Measurements from ENCODE around the gene PRM1.

Gene PRM1

DNA sequence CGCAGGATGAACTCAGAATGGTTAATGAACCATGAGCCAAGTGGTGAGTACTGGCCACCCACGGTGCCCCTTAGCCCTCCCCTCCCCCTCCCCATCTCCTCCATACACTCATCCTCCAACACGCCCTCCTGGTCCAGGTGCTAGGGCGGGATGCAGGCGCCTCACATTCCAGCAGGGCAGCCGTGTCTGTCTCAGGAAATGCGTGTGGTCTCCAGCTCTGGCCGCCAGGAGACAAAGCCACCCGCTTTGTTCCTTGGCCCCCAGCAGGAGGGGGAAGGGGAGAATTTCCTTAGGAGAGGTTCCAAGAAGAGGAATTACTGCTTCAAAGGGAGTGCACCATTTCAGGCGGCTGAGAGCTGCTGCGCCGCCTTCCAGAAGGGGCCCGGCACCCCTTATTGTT lies 34.4 kb upstream of the PRM1 start:
- DNase-seq = peak; percentile 73 to 79
- Histone ChIP-seq H3K23ac (ENCODE audit: low read length) (no peak overlapping the region), H4K8ac (ENCODE audit: low read depth, low read length) (peak overlapping the region; percentile 56), H3K27ac (ENCODE audit: low read depth, low read length) (peak overlapping the region; percentile 74), H3K9me3 (ENCODE audit: insufficient read depth, low read depth, low read length) (no peaks in the 10 kb centered on the region), H3K4me1 (ENCODE audit: control insufficient read depth in 1 of 2, insufficient read depth in 2 of 2, low read length in 2 of 2) (peaks cover 45 to 53% of the 10 kb centered on the region in 2 experiments), H3K18ac (ENCODE audit: low read length) (peak overlapping the region; percentile 53), H3K27me3 (ENCODE audit: insufficient read depth, low read length) (no peaks in the 10 kb centered on the region), H3K14ac (ENCODE audit: low read length) (peak overlapping the region; percentile 89), H2BK5ac (ENCODE audit: low read depth, low read length, poor library complexity) (peak overlapping the region; percentile 89), H2BK12ac (ENCODE audit: low read length) (peak overlapping the region; percentile 73), H4K91ac (ENCODE audit: low read depth, low read length) (peak overlapping the region; percentile 96), H3K36me3 (ENCODE audit: control insufficient read depth in 1 of 2, insufficient read depth in 2 of 2, low read length in 2 of 2) (no peaks in the 10 kb centered on the region), H2AK5ac (ENCODE audit: low read length) (no peak overlapping the region), H3K79me1 (ENCODE audit: low read length) (peaks cover 38% of the 10 kb centered on the region), H3K4ac (ENCODE audit: low read depth, low read length) (no peak overlapping the region), H2BK120ac (ENCODE audit: insufficient read depth, low read length, poor library complexity) (peak overlapping the region; percentile 84), H2AFZ (ENCODE audit: insufficient read depth, low read length, poor library complexity) (no peak overlapping the region), H4K12ac (ENCODE audit: low read depth, low read length) (no peak overlapping the region), H3K9ac (ENCODE audit: low read length) (no peak overlapping the region), H3K79me2 (ENCODE audit: control insufficient read depth, insufficient read depth, low read length, poor library complexity) (peaks cover 4% of the 10 kb centered on the region), H3K4me3 (ENCODE audit: low read depth, low read length) (no peak overlapping the region), H3K4me2 (ENCODE audit: low read length) (peak overlapping the region; percentile 52)
- WGBS (ENCODE audit: extremely low coverage, insufficient coverage, insufficient read length) = no CpG with 5 or more reads among the region's 13 CpGs

DNA sequence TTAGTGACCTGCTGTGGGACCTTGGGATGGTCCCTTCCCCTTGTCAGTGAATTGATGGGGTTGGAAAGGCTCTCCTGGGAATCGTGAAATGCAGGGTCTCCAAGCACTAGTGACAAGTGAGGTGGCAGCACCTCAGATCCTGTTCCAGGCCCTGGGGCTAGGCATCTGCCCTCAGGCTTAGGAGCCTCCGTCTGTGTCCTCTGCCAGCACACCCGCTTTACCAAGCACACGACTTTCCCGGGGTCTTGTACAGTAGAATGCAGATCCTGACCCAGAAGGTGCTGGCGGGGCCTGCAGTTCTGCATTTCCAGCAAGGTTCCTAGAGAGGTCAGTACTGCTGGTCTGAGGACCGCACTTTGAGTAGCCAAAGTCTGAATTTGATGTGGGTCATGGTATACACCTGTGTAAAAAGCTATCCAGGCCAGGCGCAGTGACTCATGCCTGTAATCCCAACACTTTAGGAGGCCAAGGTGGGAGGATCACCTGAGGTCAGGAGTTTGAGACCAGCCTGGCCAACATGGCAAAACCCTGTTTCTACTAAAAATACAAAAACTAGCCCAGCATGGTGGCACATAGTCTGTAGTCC lies 33.3 kb upstream of the PRM1 start:
- Histone ChIP-seq H3K18ac (ENCODE audit: low read length) (peak overlapping the region; percentile 24), H2AK5ac (ENCODE audit: low read length) (peak overlapping the region; percentile 56), H2BK120ac (ENCODE audit: insufficient read depth, low read length, poor library complexity) (peak overlapping the region; percentile 79), H2AFZ (ENCODE audit: insufficient read depth, low read length, poor library complexity) (no peak overlapping the region), H4K8ac (ENCODE audit: low read depth, low read length) (peak overlapping the region; percentile 21), H3K4me3 (ENCODE audit: low read depth, low read length) (no peak overlapping the region), H3K36me3 (ENCODE audit: control insufficient read depth in 1 of 2, insufficient read depth in 2 of 2, low read length in 2 of 2) (no peaks in the 10 kb centered on the region), H4K91ac (ENCODE audit: low read depth, low read length) (peak overlapping the region; percentile 88), H3K4ac (ENCODE audit: low read depth, low read length) (peak overlapping the region; percentile 23), H3K79me1 (ENCODE audit: low read length) (peaks cover 38% of the 10 kb centered on the region), H2BK12ac (ENCODE audit: low read length) (peak overlapping the region; percentile 20), H3K4me2 (ENCODE audit: low read length) (no peak overlapping the region), H3K4me1 (ENCODE audit: control insufficient read depth in 1 of 2, insufficient read depth in 2 of 2, low read length in 2 of 2) (peaks cover 42 to 54% of the 10 kb centered on the region in 2 experiments), H3K14ac (ENCODE audit: low read length) (peak overlapping the region; percentile 18), H3K23ac (ENCODE audit: low read length) (no peak overlapping the region), H3K9ac (ENCODE audit: low read length) (no peak overlapping the region), H3K27me3 (ENCODE audit: insufficient read depth, low read length) (no peaks in the 10 kb centered on the region), H4K12ac (ENCODE audit: low read depth, low read length) (no peak overlapping the region), H3K9me3 (ENCODE audit: insufficient read depth, low read depth, low read length) (no peaks in the 10 kb centered on the region), H3K27ac (ENCODE audit: low read depth, low read length) (peak overlapping the region; percentile 75), H2BK5ac (ENCODE audit: low read depth, low read length, poor library complexity) (peak overlapping the region; percentile 28), H3K79me2 (ENCODE audit: control insufficient read depth, insufficient read depth, low read length, poor library complexity) (peaks cover 4% of the 10 kb centered on the region)
- WGBS (ENCODE audit: extremely low coverage, insufficient coverage, insufficient read length) = no CpG with 5 or more reads among the region's 8 CpGs
- peak; percentile 49 to 62 for DNase-seq

GRCh38 chr16:11313493-11314308 lies 32.6 kb upstream of the PRM1 start:
- Histone ChIP-seq H2AFZ (ENCODE audit: insufficient read depth, low read length, poor library complexity) (no peak overlapping the region), H3K36me3 (ENCODE audit: control insufficient read depth in 1 of 2, insufficient read depth in 2 of 2, low read length in 2 of 2) (no peaks in the 10 kb centered on the region), H3K4me3 (ENCODE audit: low read depth, low read length) (no peak overlapping the region), H4K91ac (ENCODE audit: low read depth, low read length) (peak overlapping the region; percentile 88), H3K23ac (ENCODE audit: low read length) (no peak overlapping the region), H3K27ac (ENCODE audit: low read depth, low read length) (peak overlapping the region; percentile 75), H3K4me2 (ENCODE audit: low read length) (no peak overlapping the region), H2BK12ac (ENCODE audit: low read length) (peak overlapping the region; percentile 20), H3K79me2 (ENCODE audit: control insufficient read depth, insufficient read depth, low read length, poor library complexity) (peaks cover 4% of the 10 kb centered on the region), H4K8ac (ENCODE audit: low read depth, low read length) (no peak overlapping the region), H3K18ac (ENCODE audit: low read length) (peak overlapping the region; percentile 5), H4K12ac (ENCODE audit: low read depth, low read length) (no peak overlapping the region), H3K27me3 (ENCODE audit: insufficient read depth, low read length) (no peaks in the 10 kb centered on the region), H3K4me1 (ENCODE audit: control insufficient read depth in 1 of 2, insufficient read depth in 2 of 2, low read length in 2 of 2) (peaks cover 36 to 51% of the 10 kb centered on the region in 2 experiments), H3K14ac (ENCODE audit: low read length) (peak overlapping the region; percentile 30), H3K9me3 (ENCODE audit: insufficient read depth, low read depth, low read length) (no peaks in the 10 kb centered on the region), H2BK120ac (ENCODE audit: insufficient read depth, low read length, poor library complexity) (peak overlapping the region; percentile 79), H3K9ac (ENCODE audit: low read length) (no peak overlapping the region), H2BK5ac (ENCODE audit: low read depth, low read length, poor library complexity) (peak overlapping the region; percentile 59), H3K4ac (ENCODE audit: low read depth, low read length) (no peak overlapping the region), H2AK5ac (ENCODE audit: low read length) (peak overlapping the region; percentile 56), H3K79me1 (ENCODE audit: low read length) (peaks cover 36% of the 10 kb centered on the region)
- no peak for DNase-seq
- no CpG with 5 or more reads among the region's 9 CpGs for WGBS (ENCODE audit: extremely low coverage, insufficient coverage, insufficient read length)

- Histone ChIP-seq H3K4ac (ENCODE audit: low read depth, low read length) (no peak overlapping the region), H2AFZ (ENCODE audit: insufficient read depth, low read length, poor library complexity) (peak overlapping the region; percentile 30), H3K4me1 (ENCODE audit: control insufficient read depth in 1 of 2, insufficient read depth in 2 of 2, low read length in 2 of 2) (peaks cover 36 to 51% of the 10 kb centered on the region in 2 experiments), H3K79me1 (ENCODE audit: low read length) (peaks cover 36% of the 10 kb centered on the region), H3K27me3 (ENCODE audit: insufficient read depth, low read length) (no peaks in the 10 kb centered on the region), H4K12ac (ENCODE audit: low read depth, low read length) (no peak overlapping the region), H3K18ac (ENCODE audit: low read length) (peak overlapping the region; percentile 9), H3K4me3 (ENCODE audit: low read depth, low read length) (no peak overlapping the region), H4K91ac (ENCODE audit: low read depth, low read length) (peak overlapping the region; percentile 74), H3K4me2 (ENCODE audit: low read length) (peak overlapping the region; percentile 46), H2BK120ac (ENCODE audit: insufficient read depth, low read length, poor library complexity) (peak overlapping the region; percentile 81), H3K9ac (ENCODE audit: low read length) (no peak overlapping the region), H2AK5ac (ENCODE audit: low read length) (peak overlapping the region; percentile 32), H3K9me3 (ENCODE audit: insufficient read depth, low read depth, low read length) (no peaks in the 10 kb centered on the region), H2BK5ac (ENCODE audit: low read depth, low read length, poor library complexity) (peak overlapping the region; percentile 41), H3K36me3 (ENCODE audit: control insufficient read depth in 1 of 2, insufficient read depth in 2 of 2, low read length in 2 of 2) (no peaks in the 10 kb centered on the region), H3K27ac (ENCODE audit: low read depth, low read length) (peak overlapping the region; percentile 95), H3K79me2 (ENCODE audit: control insufficient read depth, insufficient read depth, low read length, poor library complexity) (peaks cover 4% of the 10 kb centered on the region), H3K14ac (ENCODE audit: low read length) (peak overlapping the region; percentile 32), H2BK12ac (ENCODE audit: low read length) (peak overlapping the region; percentile 20), H4K8ac (ENCODE audit: low read depth, low read length) (peak overlapping the region; percentile 68), H3K23ac (ENCODE audit: low read length) (no peak overlapping the region)
- WGBS (ENCODE audit: extremely low coverage, insufficient coverage, insufficient read length) = no CpG with 5 or more reads among the region's 8 CpGs
- DNase-seq = peak; percentile 70 to 90
These were observed 31.8 kb upstream of the PRM1 start for GRCh38 chr16:11312718-11313492.

Measured in trophoblast cell (in vitro differentiated cells and primary cell).